Stimulated activated CD8-positive, alpha-beta memory T cell treated with anti-CD3 and anti-CD28 coated beads, Interleukin-2, amount 100 ng/mL, for 1 hour (primary cell): Measurements from ENCODE around the gene TMEM204.

Experiments used
- DNase-seq, 2 donors: peaks; one replicate each; pipeline ENCODE4 v3.0.0-alpha.2; 2020; ENCODE audit warnings: low read depth in 2 of 2

TMEM204 gene

GRCh38 chr16:1557576-1557975, 24.1 kb downstream of the TMEM204 start:
- no peak for DNase-seq

DNA sequence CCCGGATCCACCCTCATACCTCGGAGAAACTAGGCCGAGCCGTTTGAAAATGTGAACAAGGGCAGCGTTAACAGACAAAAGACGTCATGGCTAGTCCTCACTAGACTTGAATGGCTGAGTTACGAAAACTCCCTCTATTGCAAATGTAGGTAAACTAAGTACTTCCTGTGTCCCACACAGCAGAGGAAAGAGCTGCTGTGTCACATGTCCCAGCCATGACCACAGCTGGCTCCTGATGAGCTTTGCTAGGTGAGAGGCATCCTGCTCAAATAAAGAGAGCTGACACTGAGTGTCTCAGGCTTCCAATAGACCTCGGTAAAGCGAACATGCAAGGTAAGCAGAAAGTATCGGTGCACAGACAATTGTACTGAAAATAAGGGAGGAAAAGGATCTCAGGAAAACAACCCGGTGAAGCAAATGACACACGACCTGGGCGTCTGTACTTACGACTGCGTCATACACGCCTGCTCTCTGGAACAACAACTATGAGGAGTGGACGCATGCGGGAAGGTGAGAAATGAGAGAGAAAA, 26.0 kb downstream of the TMEM204 start:
- DNase-seq = no peak

DNA sequence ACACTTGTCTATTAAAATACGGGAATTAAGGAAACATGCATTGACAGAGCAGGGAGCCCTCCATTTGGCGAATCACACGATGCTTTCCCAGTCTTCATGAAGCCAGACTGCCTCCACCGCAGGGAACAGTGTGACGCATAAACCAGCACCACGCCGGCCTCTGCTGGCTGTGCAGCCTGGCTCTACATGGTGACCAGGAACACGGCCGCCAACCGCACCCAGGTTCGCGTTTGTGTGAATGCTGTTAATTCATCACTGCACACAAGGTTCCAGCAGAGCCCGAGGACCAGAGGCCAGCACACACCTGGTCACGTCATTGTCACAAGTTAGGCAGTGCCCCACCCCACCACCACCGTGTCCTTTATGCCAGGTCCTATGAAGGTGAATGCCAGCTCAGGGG, 26.7 kb downstream of the TMEM204 start:
- DNase-seq = no peak

GRCh38 chr16:1560866-1561265, 27.4 kb downstream of the TMEM204 start:
- no peak for DNase-seq

DNA sequence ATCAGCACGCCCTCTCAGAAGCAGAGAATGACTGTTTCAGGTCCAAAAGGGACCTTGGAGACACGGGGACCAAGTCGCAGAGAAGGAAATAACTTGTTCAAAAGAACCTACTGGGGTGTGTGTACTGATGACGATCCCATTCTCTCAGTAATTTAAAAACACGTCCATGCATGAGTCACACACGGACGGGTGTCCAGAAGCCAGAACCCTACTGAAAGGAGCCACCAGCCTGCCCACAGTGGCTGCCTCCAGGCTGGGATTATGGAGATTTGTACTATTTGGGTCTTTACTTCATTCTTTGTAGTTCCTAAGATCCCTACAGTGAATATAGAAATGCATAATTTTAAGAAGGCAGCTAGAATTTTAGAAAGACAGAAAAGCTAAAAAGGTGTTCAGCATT, 27.8 kb downstream of the TMEM204 start:
- DNase-seq = no peak

DNA sequence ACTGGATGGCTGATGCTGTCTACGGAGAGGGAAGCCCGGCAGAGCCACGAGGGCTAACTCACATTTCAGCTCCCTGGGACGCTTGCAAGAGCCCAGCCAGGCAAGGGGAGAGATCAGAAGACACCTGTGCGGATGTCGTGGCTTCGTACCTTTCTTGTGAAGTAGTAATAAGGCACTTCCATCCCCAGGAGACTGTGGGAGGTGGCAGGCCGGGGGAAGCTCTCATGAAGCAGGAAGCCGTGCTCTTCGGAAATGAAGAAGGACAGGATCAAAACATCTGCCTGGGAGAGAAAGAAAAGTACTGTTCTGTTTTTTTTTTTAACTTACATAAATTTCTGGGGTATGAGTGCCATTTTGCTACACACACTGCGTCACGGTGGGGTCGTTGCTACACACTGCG, 28.4 kb downstream of the TMEM204 start:
- no peak for DNase-seq

- DNase-seq = no peak
Observed at GRCh38 chr16:1563786-1564185, 30.3 kb downstream of the TMEM204 start.

DNA sequence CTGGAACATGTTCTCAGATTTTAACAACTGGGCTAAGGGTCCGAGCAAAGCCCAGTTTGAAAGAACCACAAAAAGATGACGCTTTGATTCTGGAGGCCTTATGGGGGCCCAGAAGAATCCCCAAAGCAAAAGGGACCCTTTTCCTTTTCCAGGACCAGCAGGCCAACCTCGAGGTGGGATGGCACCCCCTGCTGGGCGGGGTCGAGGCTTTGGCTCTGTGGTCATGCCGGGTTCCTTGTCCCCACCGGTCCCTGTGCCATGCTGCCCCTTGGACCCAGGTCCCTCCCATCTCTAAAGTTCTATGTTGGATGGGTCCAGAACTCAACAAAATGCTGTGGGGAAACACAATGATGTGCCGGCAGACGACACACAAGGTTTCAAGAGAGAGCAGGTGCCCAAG, 30.9 kb downstream of the TMEM204 start:
- no peak for DNase-seq

GRCh38 chr16:1565083-1565805, 31.8 kb downstream of the TMEM204 start:
- no peak for DNase-seq

GRCh38 chr16:1567988-1568387, 34.5 kb downstream of the TMEM204 start:
- no peak for DNase-seq

- no peak for DNase-seq
Observed at GRCh38 chr16:1571012-1571671, 37.7 kb downstream of the TMEM204 start.

- no peak for DNase-seq
Observed at GRCh38 chr16:1572673-1573072, 39.2 kb downstream of the TMEM204 start.

DNA sequence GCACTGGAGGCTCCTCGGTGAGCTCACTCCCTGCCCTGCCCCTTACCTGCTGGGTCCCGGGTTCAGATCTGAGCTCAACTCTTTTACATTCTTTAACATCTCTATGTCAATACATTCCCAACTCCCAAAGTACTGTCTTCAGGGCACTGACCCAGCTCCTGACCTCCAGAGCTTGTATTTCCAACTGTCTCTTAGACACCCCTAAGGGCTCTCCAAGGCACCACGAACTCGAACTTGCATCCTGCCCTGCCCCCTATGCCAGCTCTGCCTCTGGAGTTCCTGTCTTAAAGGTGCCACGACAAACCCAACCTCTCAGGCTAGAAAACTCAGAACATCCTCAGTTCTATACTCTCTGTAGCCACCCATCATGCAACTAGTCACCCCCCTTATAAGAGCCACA, 39.8 kb downstream of the TMEM204 start:
- no peak for DNase-seq

DNA sequence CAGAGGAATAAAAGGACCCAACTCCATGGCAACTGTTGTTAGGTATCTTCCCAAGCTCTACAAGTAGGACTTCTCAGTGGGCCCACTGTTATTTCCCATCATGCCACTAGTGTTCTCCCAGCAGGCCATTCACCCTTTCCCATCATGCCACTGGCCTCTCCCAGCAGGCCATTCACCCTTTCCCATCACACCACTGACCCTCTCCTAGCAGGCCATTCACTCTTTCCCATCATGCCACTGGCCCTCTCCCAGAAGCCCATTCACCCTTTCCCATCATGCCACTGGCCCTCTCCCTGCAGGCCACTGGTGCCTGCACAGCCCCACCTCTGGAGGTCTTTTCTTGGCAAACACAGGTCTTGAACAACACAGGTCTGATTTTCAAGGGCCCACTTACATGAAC, 42.1 kb downstream of the TMEM204 start:
- no peak for DNase-seq

DNA sequence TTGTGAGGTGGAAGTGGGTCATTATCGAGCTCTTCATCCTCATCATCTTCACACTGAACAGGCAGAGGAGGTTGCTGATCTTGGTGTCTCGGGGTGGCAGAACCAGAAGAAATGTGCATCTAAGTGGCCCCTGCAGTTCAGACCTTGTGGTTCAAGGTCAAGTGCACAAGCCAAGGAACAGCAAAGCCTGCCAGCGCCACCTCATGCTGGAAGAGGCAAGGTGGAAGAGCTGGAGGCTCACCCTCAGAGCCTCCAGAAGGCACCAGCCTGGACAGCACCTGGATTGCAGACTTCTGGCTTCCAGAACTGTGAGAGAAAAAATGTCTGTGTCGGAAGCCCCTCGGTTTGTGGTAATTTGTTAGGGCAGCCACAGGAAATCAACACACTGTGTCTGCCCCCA, 45.7 kb downstream of the TMEM204 start:
- DNase-seq = no peak

DNA sequence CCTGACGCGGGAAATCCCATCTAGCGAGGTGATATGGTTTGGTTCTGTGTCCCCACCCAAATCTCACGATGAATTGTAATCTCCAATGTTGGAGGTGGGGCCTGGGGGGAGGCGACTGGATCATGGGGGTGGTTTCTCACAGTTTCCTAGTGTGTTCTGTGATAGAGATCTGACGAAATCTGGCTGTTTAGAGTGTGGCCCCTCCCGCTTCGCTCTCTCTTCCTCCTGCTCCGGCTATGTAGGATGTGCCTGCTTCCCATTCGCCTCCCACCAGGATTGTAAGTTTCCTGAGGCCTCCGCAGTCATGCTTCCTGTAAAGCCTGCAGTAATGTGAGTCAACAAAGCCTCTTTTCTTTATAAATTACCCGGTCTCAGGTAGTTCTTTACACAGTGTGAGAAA, 46.8 kb downstream of the TMEM204 start:
- no peak for DNase-seq

- no peak for DNase-seq
Observed at GRCh38 chr16:1580956-1581355, 47.5 kb downstream of the TMEM204 start.

GRCh38 chr16:1581804-1582203, 48.3 kb downstream of the TMEM204 start:
- DNase-seq = no peak

GRCh38 chr16:1583180-1583579, 49.7 kb downstream of the TMEM204 start:
- no peak for DNase-seq

- DNase-seq = no peak
Observed at GRCh38 chr16:1584926-1585484, 51.5 kb downstream of the TMEM204 start.

GRCh38 chr16:1590366-1590765, 56.9 kb downstream of the TMEM204 start:
- DNase-seq = no peak

DNA sequence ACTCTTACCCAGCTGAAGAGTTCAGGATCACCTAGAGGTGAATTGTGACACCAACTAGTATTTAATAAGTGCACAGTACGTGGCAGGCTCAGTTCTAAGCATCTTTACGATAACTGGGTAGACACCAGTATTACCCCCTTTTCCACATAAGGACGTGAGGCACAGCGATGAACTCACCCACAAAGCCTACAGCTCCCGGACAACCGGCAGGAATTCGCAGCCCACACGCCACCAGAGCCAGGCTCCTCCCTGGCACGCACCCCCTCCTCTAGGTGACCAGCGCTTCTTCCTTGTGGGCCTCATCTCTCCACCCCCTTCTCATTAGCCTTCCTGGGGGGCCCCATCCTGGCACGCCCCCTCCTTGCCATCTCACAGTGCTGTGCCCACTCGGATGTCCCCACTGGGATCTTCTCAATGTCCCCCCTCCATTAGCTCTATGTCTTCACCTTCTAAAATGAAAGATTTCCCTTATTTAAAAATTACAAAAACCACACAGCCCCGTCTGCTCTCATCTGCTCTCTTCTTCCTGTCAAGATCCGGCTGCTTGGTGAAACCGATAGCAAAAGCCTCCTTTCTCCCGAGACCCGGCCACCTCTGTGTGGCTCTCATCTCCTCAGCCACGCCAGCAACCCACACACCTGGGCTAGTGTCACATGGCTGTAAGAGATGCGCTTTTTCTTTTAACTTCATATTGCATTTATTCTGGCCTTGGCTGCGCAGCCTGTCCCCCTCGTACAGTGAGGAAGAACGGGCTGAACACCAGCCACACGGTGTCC, 57.7 kb downstream of the TMEM204 start:
- no peak for DNase-seq
